NCI-H2196 (cell line): Measurements from ENCODE around the gene TK1.
"Not testable (repeated sequence)": the region's sequence is repeated elsewhere in the genome, so short reads cannot be mapped to it uniquely, and the experiment has no call there.

Experiments
- DNase-seq: peaks from one replicate; lab custom pipeline; 2025; ENCODE audit not compliant: unreplicated experiment; lab: John Stamatoyannopoulos, UW

The TK1 gene, protein sequence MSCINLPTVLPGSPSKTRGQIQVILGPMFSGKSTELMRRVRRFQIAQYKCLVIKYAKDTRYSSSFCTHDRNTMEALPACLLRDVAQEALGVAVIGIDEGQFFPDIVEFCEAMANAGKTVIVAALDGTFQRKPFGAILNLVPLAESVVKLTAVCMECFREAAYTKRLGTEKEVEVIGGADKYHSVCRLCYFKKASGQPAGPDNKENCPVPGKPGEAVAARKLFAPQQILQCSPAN

GRCh38 chr17:78186692-78187595 is at the start of gene TK1, which contains the start of gene AFMID:
Gene TK1 (minus strand): TSS chr17:78187052. CDS start chr17:78186994, 58 bp downstream.
Gene AFMID (plus strand): TSS chr17:78187362. CDS start chr17:78187371, 9 bp downstream.
- DNase-seq = peak; percentile 100

DNA sequence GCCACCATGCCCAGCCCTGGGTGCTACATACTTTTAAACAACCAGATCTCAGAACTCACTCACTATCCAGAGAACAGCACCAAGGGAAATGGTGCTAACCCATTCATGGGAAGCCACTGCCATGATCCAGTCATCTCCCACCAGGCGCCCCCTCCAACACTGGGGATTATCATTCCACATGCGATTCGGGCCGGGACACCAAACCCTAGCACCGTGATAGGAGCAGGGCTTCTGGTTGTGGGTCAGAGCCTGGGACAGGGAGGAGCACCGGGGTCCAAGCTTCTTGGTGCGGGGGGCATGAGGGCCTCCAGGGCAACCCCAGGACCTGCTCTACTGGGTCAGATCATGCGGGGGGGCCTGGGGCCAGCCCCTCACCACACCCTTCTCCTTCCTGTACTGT is 49.0 kb upstream of the TK1 start:
- no peak for DNase-seq

DNA sequence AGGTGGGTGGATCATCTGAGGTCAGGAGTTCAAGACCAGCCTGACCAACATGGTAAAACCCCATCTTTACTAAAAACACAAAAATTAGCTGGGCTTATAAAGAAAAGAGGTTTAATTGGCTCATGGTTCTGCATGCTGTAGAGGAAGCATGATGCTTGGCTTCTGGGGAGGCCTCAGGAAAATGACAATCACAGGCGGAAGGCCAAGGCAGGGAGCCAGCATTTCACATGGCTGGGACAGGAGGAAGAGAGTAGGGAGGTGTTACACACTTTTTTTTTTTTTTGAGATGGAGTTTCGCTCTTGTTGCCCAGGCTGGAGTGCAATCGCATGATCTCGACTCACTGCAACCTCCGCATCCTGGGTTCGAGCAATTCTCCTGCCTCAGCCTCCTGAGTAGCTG is 48.2 kb upstream of the TK1 start:
- not testable (repeated sequence) for DNase-seq

DNA sequence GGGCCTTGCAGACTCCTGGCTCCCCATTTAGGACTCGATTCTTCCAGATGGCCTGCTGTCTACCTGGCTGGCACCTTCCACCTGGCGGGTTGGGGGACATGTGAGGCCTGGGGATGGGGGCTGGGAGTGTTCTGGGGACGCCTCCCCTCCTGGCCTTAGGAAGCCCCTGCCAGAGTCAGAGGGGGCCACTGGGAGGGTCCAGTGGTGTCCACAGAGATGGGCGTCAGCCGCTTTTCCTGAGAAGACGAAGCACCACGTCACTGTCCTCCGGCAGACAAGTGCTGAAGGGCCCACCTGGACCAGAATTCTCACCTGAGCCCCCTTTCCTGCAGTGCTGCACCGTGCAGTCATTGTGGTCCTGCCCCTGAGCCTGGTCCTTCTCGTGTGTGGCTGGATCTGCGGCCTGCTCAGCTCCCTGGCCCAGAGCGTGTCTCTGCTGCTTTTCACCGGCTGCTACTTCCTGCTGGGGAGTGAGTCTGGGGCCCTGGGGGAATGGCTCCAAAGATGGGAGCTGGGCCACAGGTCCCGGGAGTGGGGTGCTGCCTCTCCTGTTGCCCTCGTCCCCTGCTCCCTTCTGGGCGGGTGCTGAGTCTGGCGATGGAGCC is 47.5 kb upstream of the TK1 start:
- DNase-seq = no peak

- DNase-seq = no peak
Observed at GRCh38 chr17:78233678-78234077, 46.8 kb upstream of the TK1 start.

- no peak for DNase-seq
Observed at GRCh38 chr17:78232859-78233173, 46.0 kb upstream of the TK1 start.

DNA sequence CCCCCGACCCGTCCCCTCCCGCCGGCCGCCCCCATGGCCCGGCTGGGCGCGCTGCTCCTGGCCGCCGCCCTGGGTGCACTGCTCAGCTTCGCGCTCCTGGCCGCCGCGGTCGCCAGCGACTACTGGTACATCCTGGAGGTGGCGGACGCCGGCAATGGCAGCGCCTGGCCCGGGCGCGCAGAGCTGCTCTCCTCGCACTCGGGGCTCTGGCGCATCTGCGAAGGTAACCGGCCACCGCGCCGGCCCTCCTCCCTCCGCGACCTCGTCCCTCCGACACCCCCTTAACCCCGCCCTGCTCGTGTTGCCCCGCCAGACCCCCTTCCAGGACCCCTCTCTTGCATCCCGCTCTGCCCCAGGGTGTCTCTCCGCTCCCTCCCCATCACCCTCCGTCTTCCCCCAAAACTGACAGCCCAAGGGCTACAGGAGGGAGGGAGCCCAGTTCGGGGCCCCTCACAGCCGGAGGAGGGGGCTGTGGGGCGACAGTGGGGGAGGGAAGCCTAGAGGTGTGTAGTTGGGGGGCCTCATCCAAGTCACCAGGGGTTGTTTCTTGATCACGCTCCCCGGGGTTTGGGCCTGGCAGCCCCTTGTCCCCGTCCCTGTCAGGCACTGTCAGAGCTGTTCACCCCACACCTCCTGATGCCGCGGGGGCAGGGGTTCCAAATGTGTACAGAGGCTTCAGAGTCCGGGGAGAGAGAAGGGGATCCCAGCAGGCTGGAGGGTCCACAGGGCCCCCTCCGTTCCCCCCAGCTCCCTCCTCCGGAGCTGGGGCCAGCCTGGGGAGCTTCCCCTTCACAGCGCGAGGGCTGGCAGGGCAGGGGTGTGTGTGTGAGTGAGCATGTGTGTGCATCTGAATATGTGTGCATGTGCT is 45.4 kb upstream of the TK1 start:
- no peak for DNase-seq

GRCh38 chr17:78230996-78231935 is 44.4 kb upstream of the TK1 start, which contains the start of gene TMEM235:
Gene TMEM235 (plus strand): TSS chr17:78231631. CDS start chr17:78232024, 393 bp downstream.
- no peak for DNase-seq

DNA sequence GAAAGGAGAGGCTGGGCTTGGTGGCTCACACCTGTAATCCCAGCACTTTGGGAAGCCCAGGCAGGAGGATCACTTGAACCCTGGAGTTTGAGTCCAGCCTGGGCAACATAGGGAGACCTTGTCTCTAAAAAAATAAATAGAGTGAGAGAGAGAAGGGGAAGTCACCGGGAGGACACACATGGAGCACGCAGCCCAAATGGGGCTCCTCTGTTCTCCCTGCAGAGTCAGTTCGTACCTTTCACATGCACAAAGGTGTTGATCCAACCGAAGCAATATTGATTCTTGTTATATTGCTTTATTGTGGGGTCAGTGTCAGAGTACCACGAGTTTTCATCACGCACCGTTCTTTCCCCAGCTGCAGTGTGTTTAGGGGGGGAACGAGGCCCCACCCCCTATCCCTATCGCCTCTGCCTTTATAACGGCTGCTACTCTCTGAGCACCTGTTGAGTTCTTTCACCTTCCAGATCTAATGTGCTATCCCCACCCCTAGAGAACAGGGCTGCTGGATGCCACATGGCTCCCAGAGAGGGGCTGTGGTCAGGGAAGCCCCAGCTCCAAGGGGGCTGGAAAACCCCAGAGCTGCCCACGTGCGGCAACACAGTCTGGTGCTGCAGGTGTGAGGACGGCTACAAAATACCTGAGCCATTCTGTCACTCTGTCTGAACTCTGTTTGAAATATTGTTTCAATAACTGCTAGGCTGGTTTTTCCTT is 43.6 kb upstream of the TK1 start:
- no peak for DNase-seq

DNA sequence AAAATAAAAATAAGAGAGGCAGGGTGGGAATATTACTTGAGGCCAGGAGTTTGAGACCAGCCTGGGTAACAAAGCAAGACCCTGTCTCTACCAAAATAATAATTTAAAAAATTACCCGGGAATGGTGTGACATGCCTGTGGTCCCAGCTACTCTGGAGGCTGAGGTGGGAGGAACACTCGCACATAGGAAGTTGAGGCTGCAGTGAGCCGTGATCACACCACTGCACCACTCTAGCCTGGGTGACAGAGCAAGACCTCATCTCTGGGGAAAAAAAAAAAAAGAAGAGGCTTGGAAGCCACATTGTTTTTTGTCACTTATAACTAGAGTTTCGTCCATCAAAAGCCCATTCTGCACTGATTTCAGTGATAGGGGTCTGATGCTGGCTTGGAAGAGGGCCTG is 41.3 kb upstream of the TK1 start:
- no peak for DNase-seq

GRCh38 chr17:78227455-78227916 is 40.6 kb upstream of the TK1 start:
- peak; percentile 25 for DNase-seq

DNA sequence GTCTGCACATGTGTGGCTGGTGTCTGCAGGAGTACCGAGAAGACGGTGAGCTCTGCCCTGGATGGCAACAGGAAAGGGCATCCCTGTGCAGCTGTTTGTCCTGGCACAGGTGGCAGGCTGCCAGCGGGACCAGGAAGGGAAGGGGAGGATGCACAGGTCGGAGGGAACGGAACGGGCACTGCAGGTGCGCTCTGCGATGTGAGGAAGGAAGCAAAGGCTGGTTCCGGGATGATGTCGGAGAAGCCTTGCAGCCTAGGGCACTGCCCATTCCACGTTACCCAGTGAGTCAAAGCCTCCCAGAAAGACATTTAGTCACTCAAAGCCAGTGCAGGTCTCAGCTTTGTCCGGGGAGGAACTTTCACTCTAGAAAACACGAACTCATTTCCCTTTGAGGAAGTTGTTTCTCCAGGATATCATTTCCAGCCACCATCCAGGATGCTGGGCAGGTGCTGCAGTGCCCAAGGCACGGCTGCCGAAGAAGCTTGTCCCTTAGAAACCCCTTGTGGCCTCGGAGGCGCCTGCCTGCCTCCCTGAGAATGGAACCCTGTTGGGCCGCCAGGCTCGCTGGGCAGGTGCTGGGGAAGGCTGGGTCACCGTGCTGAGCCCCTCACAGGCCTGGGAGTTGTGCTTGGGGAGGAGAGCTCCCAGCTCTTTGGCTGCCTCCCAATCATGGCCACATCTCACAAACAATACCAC is 40.1 kb upstream of the TK1 start:
- DNase-seq = no peak

- DNase-seq = no peak
Observed at GRCh38 chr17:78226055-78226758, 39.4 kb upstream of the TK1 start.

DNA sequence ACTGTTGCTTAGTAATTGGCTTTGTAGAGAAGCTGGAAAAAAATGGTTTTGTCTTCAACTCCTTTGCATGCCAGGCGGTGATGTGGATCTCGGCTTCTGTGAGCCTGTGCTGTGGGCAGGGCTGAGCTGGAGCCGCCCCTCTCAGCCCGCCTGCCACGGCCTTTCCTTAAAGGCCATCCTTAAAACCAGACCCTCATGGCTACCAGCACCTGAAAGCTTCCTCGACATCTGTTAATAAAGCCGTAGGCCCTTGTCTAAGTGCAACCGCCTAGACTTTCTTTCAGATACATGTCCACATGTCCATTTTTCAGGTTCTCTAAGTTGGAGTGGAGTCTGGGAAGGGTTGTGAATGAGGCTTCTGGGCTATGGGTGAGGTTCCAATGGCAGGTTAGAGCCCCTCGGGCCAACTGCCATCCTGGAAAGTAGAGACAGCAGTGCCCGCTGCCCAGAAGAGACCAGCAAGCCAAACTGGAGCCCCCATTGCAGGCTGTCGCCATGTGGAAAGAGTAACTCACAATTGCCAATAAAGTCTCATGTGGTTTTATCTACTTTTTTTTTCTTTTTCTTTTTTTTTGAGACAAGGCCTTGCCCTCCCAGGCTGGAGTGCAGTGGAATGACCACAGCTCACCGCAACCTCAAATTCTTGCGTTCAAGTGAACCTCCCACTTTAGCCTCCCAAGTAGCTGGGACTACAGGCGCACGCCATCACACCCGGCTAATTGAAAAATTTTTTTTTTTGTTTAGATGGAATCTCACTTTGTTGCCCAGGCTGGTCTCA is 38.4 kb upstream of the TK1 start:
- DNase-seq = no peak

- no peak for DNase-seq
Observed at GRCh38 chr17:78224231-78225087, 37.6 kb upstream of the TK1 start.

DNA sequence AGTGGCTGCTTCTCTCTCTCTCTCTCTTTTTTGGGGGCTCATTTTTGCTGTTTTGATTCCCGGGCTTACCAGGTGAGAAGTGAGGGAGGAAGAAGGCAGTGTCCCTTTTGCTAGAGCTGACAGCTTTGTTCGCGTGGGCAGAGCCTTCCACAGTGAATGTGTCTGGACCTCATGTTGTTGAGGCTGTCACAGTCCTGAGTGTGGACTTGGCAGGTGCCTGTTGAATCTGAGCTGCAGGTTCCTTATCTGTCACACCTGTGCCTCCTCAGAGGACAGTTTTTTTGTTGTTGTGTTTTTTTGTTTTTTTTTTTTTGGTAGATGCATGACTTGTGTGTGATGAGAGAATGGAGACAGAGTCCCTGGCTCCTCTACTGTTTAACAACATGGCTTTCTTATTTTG is 36.9 kb upstream of the TK1 start:
- DNase-seq = no peak
